Measurements from ENCODE around the gene SLC51A. TPM values are rescaled to one million over a fixed set of nuclear protein-coding genes. Genes with fewer than 3 reads are reported as not detected.

SLC51A gene
- total and polyA plus RNA-seq, 2 of the 13 experiments (the other 11 are each of a cell fraction or from before 2014, with no cell fraction given), result 4.3 to 48.8 TPM

- peak; percentile 92 for TF ChIP-seq FOSL2 (CRISPR knock-in tag; IDR thresholded peaks at IDR 0.05)
- no peak for TF ChIP-seq ZBTB14 (CRISPR knock-in tag; IDR thresholded peaks at IDR 0.05)
- TF ChIP-seq NPAS2 (CRISPR knock-in tag; IDR thresholded peaks at IDR 0.05; ENCODE audit: borderline replicate concordance), result no peak
- TF ChIP-seq SOX6 (IDR thresholded peaks at IDR 0.05), result no peak
- TF ChIP-seq SOX6 (CRISPR knock-in tag; IDR thresholded peaks at IDR 0.05), result peak; percentile 89
- TF ChIP-seq PHF20 (CRISPR knock-in tag; IDR thresholded peaks at IDR 0.05), result no peak
- peak; percentile 62 for TF ChIP-seq ZNF883 (CRISPR knock-in tag; IDR thresholded peaks at IDR 0.05; ENCODE audit: not compliant biosample characterization)
- peak; percentile 76; the same call in 1 of the 2 replicates for TF ChIP-seq CSRNP1 (CRISPR knock-in tag; IDR thresholded peaks at IDR 0.05)
- 0 out of 2 replicates have a peak, but pooled peaks have one; percentile 29 for TF ChIP-seq ZNF800 (CRISPR knock-in tag; IDR thresholded peaks at IDR 0.05)
- TF ChIP-seq ZNF788 (CRISPR knock-in tag; IDR thresholded peaks at IDR 0.05; ENCODE audit: borderline replicate concordance), result peak; percentile 82; the same call in 1 of the 2 replicates
- TF ChIP-seq ZNF7 (CRISPR knock-in tag; IDR thresholded peaks at IDR 0.05), result no peak
- TF ChIP-seq BHLHE40 (IDR thresholded peaks at IDR 0.05; ENCODE audit: low read length), result peak; percentile 91
- TF ChIP-seq ZSCAN9 (CRISPR knock-in tag; IDR thresholded peaks at IDR 0.05; ENCODE audit: borderline replicate concordance), result peak; percentile 78
- peak; percentile 94 for TF ChIP-seq PPARG (CRISPR knock-in tag; conservative IDR thresholded peaks at IDR 0.05)
- TF ChIP-seq POLR2G (IDR thresholded peaks at IDR 0.05; ENCODE audit: low read depth, low read length), result 0 out of 2 replicates have a peak, but pooled peaks have one; percentile 22
- no peak for TF ChIP-seq GZF1 (CRISPR knock-in tag; IDR thresholded peaks at IDR 0.05)
- no peak for TF ChIP-seq SP2 (CRISPR knock-in tag; IDR thresholded peaks at IDR 0.05)
- peak; percentile 45; the same call in 1 of the 2 replicates for TF ChIP-seq CEBPG (CRISPR knock-in tag; IDR thresholded peaks at IDR 0.05)
- peak; percentile 66; the same call in 1 of the 2 replicates for TF ChIP-seq SOX13 (IDR thresholded peaks at IDR 0.05)
- TF ChIP-seq SOX13 (CRISPR knock-in tag; conservative IDR thresholded peaks at IDR 0.05 in 1 of 2, IDR thresholded peaks at IDR 0.05 in 1 of 2), result peak in 1 of 2 experiments; percentile 84; a peak in 2 of 4 replicates
- TF ChIP-seq GPBP1L1 (CRISPR knock-in tag; IDR thresholded peaks at IDR 0.05), result no peak
- TF ChIP-seq DNMT3B (CRISPR knock-in tag; conservative IDR thresholded peaks at IDR 0.05), result 0 out of 2 replicates have a peak, but pooled peaks have one; percentile 65
- TF ChIP-seq FOXP1 (IDR thresholded peaks at IDR 0.05), result no peak
- peak; percentile 73 for TF ChIP-seq FOXP1 (CRISPR knock-in tag; IDR thresholded peaks at IDR 0.05)
- TF ChIP-seq BRCA1 (CRISPR knock-in tag; IDR thresholded peaks at IDR 0.05), result 0 out of 2 replicates have a peak, but pooled peaks have one; percentile 59
- TF ChIP-seq TCF7 (IDR thresholded peaks at IDR 0.05; ENCODE audit: low read depth), result peak; percentile 49; the same call in 1 of the 2 replicates
Measured at GRCh38 chr3:196214783-196215441, 1.4 kb upstream of the SLC51A start (continued).
